ENCODE data around the gene ADGRL3. TPM values are rescaled to one million over a fixed set of nuclear protein-coding genes. Genes with fewer than 3 reads are reported as not detected.

ADGRL3 gene
- total RNA-seq, 1 donor from 2014 or later: 34.5 TPM

DNA sequence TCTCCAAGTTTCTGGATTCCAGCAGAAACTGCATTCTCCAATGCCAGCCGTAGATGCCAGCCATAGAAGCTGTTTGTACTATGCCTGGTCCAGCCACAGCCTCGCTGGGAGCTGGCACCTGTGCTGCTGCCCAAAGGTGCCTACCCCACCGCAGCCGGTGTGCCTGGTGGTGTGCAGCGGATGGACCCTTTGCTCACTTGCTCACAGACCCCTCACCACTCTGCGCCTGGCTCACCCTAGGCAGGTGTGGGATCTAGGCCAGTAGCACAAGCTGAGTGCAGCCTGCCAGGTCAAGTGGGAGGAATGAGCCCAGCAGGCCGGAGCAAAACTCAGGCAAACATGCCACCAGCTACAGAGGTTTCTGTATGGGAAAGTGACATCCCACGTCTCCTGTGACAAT is 463.2 kb downstream of the ADGRL3 start:
- DNase-seq (ENCODE audit: low read depth, low spot score): no peak
- no peak for TF ChIP-seq CTCF (conservative IDR thresholded peaks at IDR 0.05)
- H3K36me3 Mint-ChIP-seq (ENCODE audit: low read depth): peaks cover 5% of the 10 kb centered on the region
- no peaks in the 10 kb centered on the region for H3K27me3 Mint-ChIP-seq (ENCODE audit: low read depth)
- peaks cover 21% of the 10 kb centered on the region for H3K4me1 Mint-ChIP-seq
- H3K4me3 Mint-ChIP-seq: no peak overlapping the region
- no peak overlapping the region for H3K27ac Mint-ChIP-seq (ENCODE audit: unreplicated experiment)
- H3K9me3 Mint-ChIP-seq: peaks cover 2% of the 10 kb centered on the region

DNA sequence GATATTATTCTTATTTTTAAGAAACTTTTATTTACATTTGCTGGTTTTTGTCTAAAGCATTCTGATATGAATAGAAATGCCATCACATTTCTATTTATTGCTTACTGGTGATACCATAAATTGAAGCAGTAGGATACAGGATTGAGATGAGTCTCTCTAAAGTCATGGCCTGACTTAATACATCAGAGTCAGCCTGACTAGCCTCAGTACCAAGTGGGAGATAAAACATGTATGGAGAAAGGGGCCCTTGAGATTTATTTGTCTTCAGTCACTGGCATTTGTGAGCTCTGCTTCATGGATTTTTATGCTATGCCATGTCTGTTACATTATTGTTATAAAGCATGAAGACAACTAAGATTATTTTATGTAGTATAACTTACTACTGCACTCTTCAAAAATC is 465.5 kb downstream of the ADGRL3 start:
- no peak overlapping the region for H3K4me3 Mint-ChIP-seq
- H3K36me3 Mint-ChIP-seq (ENCODE audit: low read depth): peaks cover 7% of the 10 kb centered on the region
- H3K4me1 Mint-ChIP-seq: peaks cover 12% of the 10 kb centered on the region
- TF ChIP-seq CTCF (conservative IDR thresholded peaks at IDR 0.05): no peak
- no peak for DNase-seq (ENCODE audit: low read depth, low spot score)
- H3K9me3 Mint-ChIP-seq: peaks cover 2% of the 10 kb centered on the region
- no peak overlapping the region for H3K27ac Mint-ChIP-seq (ENCODE audit: unreplicated experiment)
- no peaks in the 10 kb centered on the region for H3K27me3 Mint-ChIP-seq (ENCODE audit: low read depth)

DNA sequence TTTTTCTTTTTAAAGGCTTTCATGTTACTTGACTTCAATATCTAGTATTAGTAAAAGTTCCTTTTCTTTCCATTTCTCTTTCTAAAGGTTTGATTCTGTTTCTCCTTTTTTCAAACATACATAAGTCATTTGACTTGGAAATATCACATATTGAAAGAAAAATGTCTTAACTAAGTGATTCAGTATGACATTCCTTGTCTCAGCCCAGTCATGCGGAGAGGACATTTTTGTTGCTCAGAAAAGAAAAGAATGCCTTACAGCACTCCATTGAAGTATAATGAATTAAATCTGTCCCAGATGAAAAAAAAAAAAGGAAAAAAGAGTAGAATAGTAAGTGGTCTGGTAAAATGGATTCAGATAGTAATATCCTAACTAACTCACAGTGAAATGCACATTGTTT is 466.1 kb downstream of the ADGRL3 start:
- no peak overlapping the region for H3K4me3 Mint-ChIP-seq
- TF ChIP-seq CTCF (conservative IDR thresholded peaks at IDR 0.05): no peak
- peaks cover 2% of the 10 kb centered on the region for H3K9me3 Mint-ChIP-seq

GRCh38 chr4:61671599-61671998 is 471.5 kb downstream of the ADGRL3 start:
- Mint-ChIP-seq H3K27ac (ENCODE audit: unreplicated experiment) (no peak overlapping the region), H3K9me3 (peaks cover 4% of the 10 kb centered on the region), H3K4me1 (peaks cover under 1% of the 10 kb centered on the region), H3K27me3 (ENCODE audit: low read depth) (no peaks in the 10 kb centered on the region), H3K36me3 (ENCODE audit: low read depth) (peaks cover 10% of the 10 kb centered on the region), H3K4me3 (no peak overlapping the region)
- no peak for TF ChIP-seq CTCF (conservative IDR thresholded peaks at IDR 0.05)
- DNase-seq (ENCODE audit: low read depth, low spot score): no peak

More for the DNA sequence above, 466.1 kb downstream of the ADGRL3 start:
- no peaks in the 10 kb centered on the region for H3K27me3 Mint-ChIP-seq (ENCODE audit: low read depth)
- peaks cover 12% of the 10 kb centered on the region for H3K4me1 Mint-ChIP-seq
- peaks cover 7% of the 10 kb centered on the region for H3K36me3 Mint-ChIP-seq (ENCODE audit: low read depth)
- no peak for DNase-seq (ENCODE audit: low read depth, low spot score)
- H3K27ac Mint-ChIP-seq (ENCODE audit: unreplicated experiment): no peak overlapping the region

DNA sequence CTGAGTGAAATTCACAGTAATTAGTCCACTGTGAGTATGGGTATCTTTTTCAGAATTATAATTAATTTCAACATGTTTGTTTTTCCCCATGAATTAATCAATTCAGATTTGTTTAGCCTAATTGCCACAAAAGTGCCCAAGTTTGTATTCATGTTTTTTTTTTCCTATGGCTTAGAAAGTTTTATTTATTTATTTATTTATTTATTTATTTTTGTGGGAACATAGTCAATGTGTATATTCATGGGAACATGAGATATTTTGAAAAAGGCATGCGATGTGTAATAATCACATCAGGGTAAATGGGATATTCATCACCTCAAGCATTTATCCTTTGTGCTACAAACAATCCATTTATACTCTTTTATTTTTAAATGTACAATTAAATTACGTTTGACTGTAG is 475.3 kb downstream of the ADGRL3 start:
- DNase-seq (ENCODE audit: low read depth, low spot score): no peak
- Mint-ChIP-seq H3K27me3 (ENCODE audit: low read depth) (no peaks in the 10 kb centered on the region), H3K4me1 (peaks cover under 1% of the 10 kb centered on the region), H3K27ac (ENCODE audit: unreplicated experiment) (no peak overlapping the region), H3K9me3 (peaks cover 4% of the 10 kb centered on the region), H3K4me3 (no peak overlapping the region), H3K36me3 (ENCODE audit: low read depth) (peaks cover 11% of the 10 kb centered on the region)
- no peak for TF ChIP-seq CTCF (conservative IDR thresholded peaks at IDR 0.05)

DNA sequence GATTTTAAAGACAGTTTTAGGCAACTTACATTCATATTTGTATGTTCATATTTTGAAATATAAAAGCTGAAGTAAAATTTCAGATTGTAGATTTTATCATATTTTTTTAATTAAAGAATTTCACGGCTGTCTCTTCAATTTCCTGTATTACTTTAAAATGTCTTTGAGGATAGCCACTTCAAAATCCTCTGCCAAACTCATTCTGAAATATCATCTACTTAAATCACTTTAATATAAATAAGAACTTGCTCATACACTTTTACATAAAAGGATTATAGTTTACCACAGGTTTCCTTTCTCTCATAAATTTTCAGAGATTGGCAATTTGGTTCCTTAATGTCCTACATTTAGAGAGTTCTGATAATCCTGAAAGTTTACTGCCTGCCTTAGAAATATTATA is 478.2 kb downstream of the ADGRL3 start:
- no peaks in the 10 kb centered on the region for H3K27me3 Mint-ChIP-seq (ENCODE audit: low read depth)
- H3K9me3 Mint-ChIP-seq: peaks cover 2% of the 10 kb centered on the region
- H3K36me3 Mint-ChIP-seq (ENCODE audit: low read depth): peaks cover 9% of the 10 kb centered on the region
- TF ChIP-seq CTCF (conservative IDR thresholded peaks at IDR 0.05): no peak
- no peak overlapping the region for H3K27ac Mint-ChIP-seq (ENCODE audit: unreplicated experiment)
- H3K4me1 Mint-ChIP-seq: peaks cover 12% of the 10 kb centered on the region
- DNase-seq (ENCODE audit: low read depth, low spot score): no peak
- no peak overlapping the region for H3K4me3 Mint-ChIP-seq
